ENCODE results near the gene ZNF726.
A peak's percentile ranks its signal among the peaks of the same experiment; 100 is the strongest.
"Not testable (repeated sequence)": the region's sequence is repeated elsewhere in the genome, so short reads cannot be mapped to it uniquely, and the experiment has no call there.

The ZNF726 gene

GRCh38 chr19:23914402-23915286 is at the start of gene ZNF726:
Gene ZNF726, plus strand, starts transcription at chr19:23914886. Its CDS starts 109 bp downstream, at chr19:23914995.
- peak; percentile 41 to 87 (median 81) for DNase-seq

DNA sequence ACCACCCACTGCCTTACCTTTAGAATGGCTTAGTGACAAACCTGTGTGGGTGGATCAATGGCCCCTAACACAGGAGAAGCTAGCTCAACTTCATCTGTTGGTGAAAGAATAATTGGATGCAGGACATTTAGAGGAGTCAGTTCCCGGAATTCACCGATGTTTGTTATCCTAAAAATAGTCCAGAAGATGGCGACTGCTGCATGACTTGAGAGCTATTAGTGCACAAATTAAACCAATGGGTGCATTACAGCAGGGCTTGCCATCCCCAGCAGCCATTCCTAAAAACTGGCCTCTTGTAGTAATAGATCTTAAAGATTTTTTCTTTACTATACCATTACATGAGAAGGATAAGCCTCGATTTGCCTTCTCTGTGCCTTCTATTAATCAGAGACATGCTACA is 46.8 kb upstream of the ZNF726 start:
- DNase-seq, result no peak

GRCh38 chr19:23868630-23869029 is 46.1 kb upstream of the ZNF726 start:
- no peak for DNase-seq

- no peak for DNase-seq
These were observed 42.3 kb upstream of the ZNF726 start for GRCh38 chr19:23872282-23872919.

- DNase-seq, result no peak
These were observed 38.4 kb upstream of the ZNF726 start for GRCh38 chr19:23876261-23876660.

GRCh38 chr19:23876756-23877155 is 37.9 kb upstream of the ZNF726 start:
- not testable (repeated sequence) for DNase-seq

GRCh38 chr19:23882493-23882892 is 32.2 kb upstream of the ZNF726 start:
- no peak for DNase-seq

DNA sequence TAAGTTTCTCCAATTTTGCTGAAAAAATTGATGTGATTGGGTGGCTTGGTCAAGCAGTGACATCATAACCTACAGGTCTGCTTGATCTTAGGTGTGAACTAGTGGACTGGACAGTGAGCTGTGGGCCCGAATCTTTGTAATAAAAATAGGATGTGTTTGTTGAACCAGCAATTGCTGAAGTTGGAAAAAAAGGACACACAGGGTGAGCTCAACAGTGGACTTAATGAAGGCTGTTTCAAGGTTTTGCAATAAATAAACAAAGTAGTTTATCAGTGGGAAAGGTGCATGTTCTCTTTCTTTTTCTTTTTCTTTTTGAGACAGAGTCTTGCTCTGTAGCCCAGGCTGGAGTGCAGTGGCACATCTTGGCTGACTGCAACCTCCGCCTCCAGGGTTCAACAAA is 30.3 kb upstream of the ZNF726 start:
- no peak for DNase-seq

DNA sequence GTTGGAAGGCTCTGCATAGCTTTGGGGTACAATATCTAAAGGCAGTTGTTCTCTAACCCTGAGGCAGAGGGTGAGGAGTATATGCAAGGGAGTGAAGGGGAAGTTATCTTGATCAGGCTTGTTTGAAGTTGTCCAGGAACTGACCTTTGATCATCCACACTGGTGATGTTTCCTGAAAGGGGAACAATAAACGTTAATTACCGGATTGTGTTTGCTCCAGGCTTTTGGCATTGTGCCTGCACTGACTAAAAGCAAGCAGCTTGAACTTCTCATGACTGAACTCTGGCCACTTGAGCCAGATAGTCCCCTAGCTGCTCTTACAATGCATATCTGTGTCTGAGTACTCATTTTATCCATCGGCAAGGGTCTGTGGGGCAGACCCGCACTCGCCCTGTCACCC is 27.0 kb upstream of the ZNF726 start:
- no peak for DNase-seq

DNA sequence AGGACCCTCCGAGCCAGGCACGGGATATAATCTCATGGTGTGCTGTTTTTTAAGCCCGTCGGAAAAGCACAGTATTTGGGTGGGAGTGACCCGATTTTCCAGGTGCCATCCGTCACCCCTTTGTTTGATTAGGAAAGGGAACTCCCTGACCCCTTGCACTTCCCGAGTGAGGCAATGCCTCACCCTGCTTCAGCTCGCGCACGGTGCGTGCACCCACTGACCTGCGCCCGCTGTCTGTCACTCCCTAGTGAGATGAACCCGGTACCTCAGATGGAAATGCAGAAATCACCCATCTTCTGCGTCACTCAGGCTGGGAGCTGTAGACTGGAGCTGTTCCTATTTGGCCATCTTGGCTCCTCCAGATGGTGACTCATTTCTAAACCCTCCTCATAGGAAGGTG is 18.6 kb upstream of the ZNF726 start:
- not testable (repeated sequence) for DNase-seq

GRCh38 chr19:23896912-23897311 is 17.8 kb upstream of the ZNF726 start:
- no peak for DNase-seq

DNA sequence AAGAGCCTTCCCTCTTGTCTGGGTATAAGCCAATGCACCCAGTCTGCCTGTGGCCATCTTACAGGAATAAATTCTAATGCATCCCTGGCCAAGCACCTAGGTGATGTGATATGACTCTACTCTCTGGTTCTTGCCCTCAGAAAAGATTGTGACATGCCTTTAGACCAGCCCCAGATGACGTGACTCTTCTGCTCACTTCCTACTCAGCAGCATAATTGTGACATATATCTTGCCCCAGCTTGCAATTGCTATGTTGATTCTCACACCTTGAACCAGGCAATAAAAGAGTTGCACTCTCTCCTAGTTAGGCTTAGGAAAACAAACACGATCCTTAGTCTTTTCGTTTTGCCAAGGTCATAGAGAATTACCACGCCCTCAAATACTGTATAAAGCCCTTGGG is 13.3 kb upstream of the ZNF726 start:
- DNase-seq, result no peak

DNA sequence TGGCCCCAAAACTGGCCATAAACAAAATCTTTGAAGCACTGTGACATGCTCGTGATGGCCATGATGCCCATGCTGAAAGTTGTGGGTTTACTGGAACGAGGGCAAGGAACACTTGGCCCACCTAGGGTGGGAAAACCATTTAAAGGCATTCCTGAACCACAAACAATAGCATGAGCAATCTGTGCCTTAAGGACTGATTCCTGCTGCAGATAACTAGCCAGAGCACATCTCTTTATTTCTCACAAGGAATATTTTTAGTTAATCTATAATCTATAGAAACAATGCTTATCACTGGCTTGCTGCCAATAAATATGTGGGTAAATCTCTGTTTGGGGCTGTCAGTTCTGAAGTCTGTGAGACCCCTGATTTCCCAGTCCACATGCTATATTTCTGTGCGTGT is 10.3 kb upstream of the ZNF726 start:
- no peak for DNase-seq

DNA sequence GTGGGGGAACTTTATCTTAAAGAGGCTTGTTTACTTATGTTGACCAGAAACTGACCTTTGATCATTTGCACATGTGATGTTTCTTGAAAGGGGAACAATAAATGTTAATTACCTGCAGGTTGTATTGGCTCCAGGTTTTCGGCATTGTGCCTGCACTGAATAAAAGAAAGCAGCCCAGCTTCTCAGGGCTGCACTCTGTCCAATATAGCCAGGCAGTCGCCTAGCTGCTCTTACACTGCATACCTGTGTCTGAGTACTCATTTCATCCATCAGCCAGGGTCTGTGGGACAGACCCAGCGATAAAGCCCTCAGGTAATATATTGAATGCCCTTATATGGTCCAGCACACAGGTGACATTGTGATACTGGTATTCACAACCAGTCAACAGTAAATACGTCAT is 8.9 kb upstream of the ZNF726 start:
- no peak for DNase-seq

DNA sequence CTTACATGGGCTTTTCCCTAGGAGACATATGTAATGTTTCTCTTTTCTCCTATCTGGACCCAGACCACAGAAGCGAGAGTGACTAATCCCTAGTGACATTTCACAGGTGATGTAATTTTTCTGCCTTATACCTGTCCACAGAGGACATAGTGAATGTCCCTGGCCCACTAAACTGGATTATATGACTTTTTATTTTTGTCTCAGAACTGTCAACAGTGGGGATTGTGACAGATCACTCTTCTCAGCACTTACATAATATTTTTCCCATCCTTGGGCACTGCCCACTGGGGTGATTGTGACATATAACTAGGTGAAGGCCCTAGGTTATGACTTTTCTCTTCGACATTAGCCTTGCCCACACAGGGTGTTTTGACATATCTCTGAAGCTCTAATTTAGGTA is 7.9 kb upstream of the ZNF726 start:
- DNase-seq, result no peak

DNA sequence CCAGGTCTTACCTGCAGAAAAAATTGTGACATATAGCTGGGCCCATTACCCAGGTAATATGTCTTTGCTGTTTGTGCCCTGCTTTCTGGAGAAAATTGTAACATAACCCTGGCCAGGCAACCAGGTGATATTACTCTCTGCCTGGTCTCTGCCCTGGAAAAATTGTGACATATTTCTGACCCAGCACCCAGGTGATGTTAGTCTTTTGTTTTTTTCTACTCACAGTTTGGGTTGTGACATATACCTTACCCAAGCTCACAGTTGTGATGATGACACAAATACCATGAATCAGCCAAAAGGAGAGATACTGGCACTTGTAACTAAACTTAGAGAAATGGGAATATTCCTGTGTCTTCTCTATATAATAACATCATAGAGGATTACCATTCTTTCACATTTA is 6.5 kb upstream of the ZNF726 start:
- DNase-seq, result no peak

GRCh38 chr19:23909222-23909621 is 5.5 kb upstream of the ZNF726 start:
- DNase-seq, result no peak

DNA sequence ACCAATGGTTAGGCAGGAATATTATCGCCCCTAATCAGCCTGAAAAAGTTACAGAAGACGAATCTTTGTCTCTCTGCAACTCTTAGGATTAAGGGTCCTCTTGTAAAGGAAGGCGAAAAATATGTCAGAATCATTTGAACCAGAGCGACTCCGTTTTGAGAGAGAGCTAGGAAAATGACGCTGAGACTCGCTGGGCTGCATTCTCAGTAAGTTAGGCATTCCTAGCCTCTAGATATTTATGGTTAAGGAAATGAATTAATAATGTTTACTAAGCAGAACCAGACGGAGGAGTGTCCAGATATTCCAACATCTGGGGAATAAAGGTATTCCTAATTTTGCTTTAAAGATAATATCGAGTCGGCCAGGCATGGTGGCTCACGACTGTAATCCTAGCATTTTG is 755 bp upstream of the ZNF726 start:
- DNase-seq, result no peak

DNA sequence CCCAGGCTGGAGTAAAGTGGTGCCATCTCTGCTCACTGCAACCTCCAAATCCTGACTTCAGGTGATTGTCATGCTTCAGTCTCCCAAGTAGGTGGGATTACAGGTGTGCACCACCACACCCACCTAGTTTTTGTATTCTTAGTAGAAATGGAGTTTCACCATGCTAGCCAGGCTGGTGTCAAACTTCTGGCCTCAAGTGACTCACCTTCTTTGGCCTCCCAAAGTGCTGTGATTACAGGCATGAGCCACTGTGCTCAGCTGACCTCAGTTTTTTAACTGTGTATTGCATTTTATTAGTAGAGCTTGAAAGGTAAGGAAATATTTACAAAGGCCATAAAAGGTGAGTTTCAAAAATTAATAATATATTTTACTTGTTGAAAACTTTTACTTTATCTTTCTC is 2.3 kb downstream of the ZNF726 start:
- DNase-seq, result no peak

GRCh38 chr19:23917856-23918255 is 3.2 kb downstream of the ZNF726 start:
- no peak for DNase-seq

GRCh38 chr19:23925285-23925684 is 10.6 kb downstream of the ZNF726 start:
- DNase-seq, result no peak

- no peak for DNase-seq
These were observed 18.2 kb downstream of the ZNF726 start for GRCh38 chr19:23932878-23933277.

GRCh38 chr19:23937031-23937430 is 22.3 kb downstream of the ZNF726 start:
- DNase-seq, result not testable (repeated sequence)

DNA sequence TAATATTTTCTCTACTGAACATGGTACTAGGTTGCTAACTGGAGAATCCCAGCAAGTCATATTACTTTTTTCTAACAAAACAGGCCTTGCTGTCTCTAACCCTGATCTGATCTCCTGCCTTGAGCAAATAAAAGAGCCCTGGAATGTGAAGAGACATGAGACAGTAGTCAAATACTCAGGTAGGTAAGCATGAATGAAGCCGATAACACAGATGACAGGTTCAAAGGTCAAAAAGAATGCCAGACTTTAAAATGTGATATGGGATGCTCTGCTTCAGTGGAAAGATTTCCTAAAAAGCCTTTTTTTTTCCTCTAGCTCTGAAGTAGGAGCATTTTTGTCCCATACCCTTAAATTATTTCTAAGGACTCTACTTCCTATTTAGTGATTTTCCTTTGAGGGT is 28.7 kb downstream of the ZNF726 start:
- DNase-seq, result no peak
